SH-SY5Y (cell line): Measurements from ENCODE around the gene INPP5A.

Experiments
- GATA2 ChIP-seq: IDR thresholded peaks from 2 replicates; pipeline ENCODE4 v1.6.1; 2011; ENCODE audit warnings: mild to moderate bottlenecking, low read depth, low read length
- GATA3 ChIP-seq: IDR thresholded peaks from 2 replicates; pipeline ENCODE4 v1.6.1; 2011; ENCODE audit warnings: low read depth, mild to moderate bottlenecking, low read length, moderate library complexity

Gene INPP5A

GRCh38 chr10:132755166-132755711 lies 217.7 kb downstream of the INPP5A start:
- TF ChIP-seq GATA3 (no peak), GATA2 (no peak)

- TF ChIP-seq GATA3 (no peak), GATA2 (no peak)
Observed at GRCh38 chr10:132756591-132756990, 219.0 kb downstream of the INPP5A start.

GRCh38 chr10:132757171-132757570 lies 219.6 kb downstream of the INPP5A start:
- TF ChIP-seq GATA3 (no peak), GATA2 (no peak)

GRCh38 chr10:132758865-132759264 lies 221.3 kb downstream of the INPP5A start:
- TF ChIP-seq GATA2 (no peak), GATA3 (no peak)

- no peak for TF ChIP-seq GATA3
- no peak for TF ChIP-seq GATA2
Observed at GRCh38 chr10:132761395-132762060, 223.9 kb downstream of the INPP5A start.

- no peak for TF ChIP-seq GATA3
- TF ChIP-seq GATA2 = no peak
Observed at GRCh38 chr10:132762267-132762666, 224.7 kb downstream of the INPP5A start.

- TF ChIP-seq GATA3 (no peak), GATA2 (no peak)
Observed at GRCh38 chr10:132763545-132763944, 226.0 kb downstream of the INPP5A start.

- TF ChIP-seq GATA2 = no peak
Observed at GRCh38 chr10:132764108-132764507, 226.5 kb downstream of the INPP5A start.

- TF ChIP-seq GATA3 (no peak), GATA2 (no peak)
Observed at GRCh38 chr10:132765435-132765834, 227.8 kb downstream of the INPP5A start.

GRCh38 chr10:132766291-132766690 lies 228.7 kb downstream of the INPP5A start:
- TF ChIP-seq GATA2 = no peak
- TF ChIP-seq GATA3 = no peak

- no peak for TF ChIP-seq GATA2
Observed at GRCh38 chr10:132768346-132769248, 231.0 kb downstream of the INPP5A start.

- no peak for TF ChIP-seq GATA2
- TF ChIP-seq GATA3 = no peak
Observed at GRCh38 chr10:132770061-132771021, 232.8 kb downstream of the INPP5A start.

GRCh38 chr10:132774181-132774901 lies 236.8 kb downstream of the INPP5A start:
- TF ChIP-seq GATA3 (no peak), GATA2 (no peak)
